Measurements from ENCODE around the gene PRLR. TPM values are rescaled to one million over a fixed set of nuclear protein-coding genes. Genes with fewer than 3 reads are reported as not detected.
A peak's percentile ranks its signal among the peaks of the same experiment; 100 is the strongest.

The PRLR gene
- total and polyA plus RNA-seq, 8 donors = 0.61 to 16.6 (median 8.1) TPM

DNA sequence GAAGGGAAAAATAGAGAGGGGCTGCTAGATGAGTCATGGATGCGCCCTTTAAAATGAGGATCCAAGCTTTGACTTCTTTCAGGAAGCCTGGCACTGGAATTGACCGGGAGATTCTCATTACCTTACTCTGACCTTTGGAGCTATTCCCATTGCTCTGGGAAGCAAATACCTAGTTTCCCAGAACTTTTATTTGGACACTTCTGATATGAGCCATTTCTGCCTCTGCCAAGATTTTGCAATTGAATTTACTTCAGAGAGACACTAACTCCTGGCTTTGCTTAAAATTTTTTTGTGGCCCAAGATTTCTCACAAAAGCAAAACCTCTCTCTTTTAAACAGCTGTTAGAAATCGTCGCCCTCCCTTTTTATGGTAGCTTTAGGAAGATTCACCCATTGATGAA is 166.9 kb downstream of the PRLR start:
- TF ChIP-seq, protein P1, sequence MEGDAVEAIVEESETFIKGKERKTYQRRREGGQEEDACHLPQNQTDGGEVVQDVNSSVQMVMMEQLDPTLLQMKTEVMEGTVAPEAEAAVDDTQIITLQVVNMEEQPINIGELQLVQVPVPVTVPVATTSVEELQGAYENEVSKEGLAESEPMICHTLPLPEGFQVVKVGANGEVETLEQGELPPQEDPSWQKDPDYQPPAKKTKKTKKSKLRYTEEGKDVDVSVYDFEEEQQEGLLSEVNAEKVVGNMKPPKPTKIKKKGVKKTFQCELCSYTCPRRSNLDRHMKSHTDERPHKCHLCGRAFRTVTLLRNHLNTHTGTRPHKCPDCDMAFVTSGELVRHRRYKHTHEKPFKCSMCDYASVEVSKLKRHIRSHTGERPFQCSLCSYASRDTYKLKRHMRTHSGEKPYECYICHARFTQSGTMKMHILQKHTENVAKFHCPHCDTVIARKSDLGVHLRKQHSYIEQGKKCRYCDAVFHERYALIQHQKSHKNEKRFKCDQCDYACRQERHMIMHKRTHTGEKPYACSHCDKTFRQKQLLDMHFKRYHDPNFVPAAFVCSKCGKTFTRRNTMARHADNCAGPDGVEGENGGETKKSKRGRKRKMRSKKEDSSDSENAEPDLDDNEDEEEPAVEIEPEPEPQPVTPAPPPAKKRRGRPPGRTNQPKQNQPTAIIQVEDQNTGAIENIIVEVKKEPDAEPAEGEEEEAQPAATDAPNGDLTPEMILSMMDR (IDR thresholded peaks at IDR 0.05) = no peak
- intact Hi-C loops (cut with DNase I) = no loop called here
- H3K27me3 ChIP-seq = no peaks in the 10 kb centered on the region
- ATAC-seq = peak in 3 of 4 donors; percentile 69 to 78 (median 72)
- no peak for FAIRE-seq
- no peaks in the 10 kb centered on the region for H3K9me3 ChIP-seq
- H3K4me3 ChIP-seq = no peak overlapping the region
- DNase-seq = no peak
- H3K36me3 ChIP-seq = no peaks in the 10 kb centered on the region
- no peak overlapping the region for H3K27ac ChIP-seq
- WGBS, 2 donors = 77 to 82% methylated on average over 4 of the region's 4 CpGs
- H3K4me1 ChIP-seq = no peaks in the 10 kb centered on the region

DNA sequence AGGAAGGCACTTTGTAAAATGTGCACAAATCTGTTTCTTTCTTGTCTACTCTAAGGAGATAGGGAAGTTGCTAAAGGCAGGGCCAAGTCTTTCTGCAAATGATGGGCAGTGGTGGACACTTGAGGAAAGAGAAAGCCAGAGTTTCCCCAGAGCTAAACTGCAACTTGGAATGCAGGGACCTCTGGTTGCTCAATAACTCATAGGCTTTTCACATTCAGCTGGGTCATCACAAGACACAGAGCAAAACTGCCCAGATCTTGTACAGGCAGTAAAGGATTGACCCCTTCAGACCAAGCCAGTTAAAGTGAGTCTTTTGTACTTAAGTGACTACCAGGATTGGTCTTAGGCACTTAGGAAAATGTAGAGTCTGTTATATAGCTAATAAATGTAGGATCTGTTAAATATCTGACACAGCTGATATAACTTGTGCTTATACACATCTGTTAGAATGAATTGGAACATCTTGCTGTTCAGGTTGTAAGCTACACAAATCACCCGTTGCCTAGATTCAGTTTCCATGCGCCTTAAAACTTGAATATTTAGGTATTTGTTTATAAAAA is 169.0 kb downstream of the PRLR start:
- no peak for FAIRE-seq
- intact Hi-C loops (cut with DNase I) = no loop called here
- TF ChIP-seq, protein P1 (IDR thresholded peaks at IDR 0.05) = no peak

DNA sequence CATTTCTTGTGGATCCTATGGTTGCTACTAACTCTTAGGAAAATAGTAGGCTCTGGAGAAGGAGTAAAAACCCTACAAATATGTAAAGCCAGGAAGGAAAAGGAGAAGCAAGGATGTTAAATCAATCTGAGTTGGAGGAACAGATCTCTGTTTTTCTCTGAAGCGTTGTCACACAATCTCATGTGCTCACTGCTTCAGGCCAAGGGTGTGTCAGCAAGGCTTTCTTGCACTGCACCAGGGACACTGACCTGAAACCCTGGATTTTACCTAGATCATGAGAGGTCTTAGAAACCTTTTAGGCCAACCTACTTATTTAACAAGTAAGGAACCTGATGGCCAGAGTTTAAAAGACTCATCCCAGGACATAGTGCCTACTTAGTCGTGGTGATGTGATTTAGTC is 170.1 kb downstream of the PRLR start:
- no peaks in the 10 kb centered on the region for H3K36me3 ChIP-seq
- 90 to 100% methylated on average over 2 of the region's 2 CpGs for WGBS, 2 donors
- ATAC-seq = no peak
- no peak overlapping the region for H3K27ac ChIP-seq
- H3K27me3 ChIP-seq = no peaks in the 10 kb centered on the region
- no peak for FAIRE-seq
- intact Hi-C loops (cut with DNase I) = no loop called here
- no peaks in the 10 kb centered on the region for H3K9me3 ChIP-seq
- TF ChIP-seq, protein P1 (IDR thresholded peaks at IDR 0.05) = no peak
- DNase-seq = no peak
- no peak overlapping the region for H3K4me3 ChIP-seq
- no peaks in the 10 kb centered on the region for H3K4me1 ChIP-seq

More for the DNA sequence above, 169.0 kb downstream of the PRLR start:
- Histone ChIP-seq H3K4me3 (no peak overlapping the region), H3K27me3 (no peaks in the 10 kb centered on the region), H3K9me3 (no peaks in the 10 kb centered on the region), H3K4me1 (no peaks in the 10 kb centered on the region), H3K36me3 (no peaks in the 10 kb centered on the region), H3K27ac (no peak overlapping the region)
- DNase-seq = no peak
- 90 to 93% methylated on average over 2 of the region's 2 CpGs for WGBS, 2 donors
- ATAC-seq = peak in 2 of 4 donors; percentile 41 to 57

DNA sequence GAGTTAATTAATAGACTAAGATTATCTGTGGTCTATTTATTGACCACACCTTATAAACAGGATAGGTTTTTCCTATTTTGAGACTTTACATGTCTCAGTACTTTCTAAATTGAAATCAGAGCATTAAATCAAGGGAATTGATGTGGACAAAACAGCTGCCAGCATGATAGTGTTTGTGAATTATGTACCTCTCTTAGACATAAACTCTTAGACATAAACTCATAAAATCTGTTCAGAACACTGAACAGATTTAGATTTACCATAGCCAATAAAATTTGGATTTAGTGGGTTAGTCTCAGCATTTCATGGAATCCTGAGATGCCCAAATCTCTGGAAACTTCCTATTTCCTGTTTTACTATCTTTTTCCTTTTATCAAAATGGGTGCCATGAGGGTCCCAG is 171.0 kb downstream of the PRLR start:
- Histone ChIP-seq H3K27me3 (no peaks in the 10 kb centered on the region), H3K27ac (no peak overlapping the region), H3K4me1 (no peaks in the 10 kb centered on the region), H3K36me3 (no peaks in the 10 kb centered on the region), H3K4me3 (no peak overlapping the region), H3K9me3 (no peaks in the 10 kb centered on the region)
- intact Hi-C loops (cut with DNase I) = no loop called here
- ATAC-seq (no peak), DNase-seq (no peak), FAIRE-seq (no peak)
- TF ChIP-seq, protein P1 (IDR thresholded peaks at IDR 0.05) = no peak

DNA sequence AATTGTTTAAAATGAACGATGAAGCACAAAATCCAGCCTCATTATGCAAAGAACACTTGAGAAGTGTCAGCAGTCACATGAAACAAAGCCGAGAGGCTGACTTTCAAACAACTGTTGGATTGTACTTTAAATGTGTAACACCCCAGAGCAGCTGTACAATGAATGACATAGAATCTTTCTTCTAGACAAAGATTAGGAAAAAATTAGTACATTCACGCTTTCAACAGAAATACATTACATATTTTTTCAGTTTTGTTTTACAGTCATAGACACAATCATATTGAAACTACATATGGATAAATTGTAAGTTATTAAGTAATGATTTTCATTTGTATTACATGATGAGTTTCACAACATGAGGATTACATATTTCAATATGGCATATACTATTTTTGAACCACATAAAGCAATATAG is 171.9 kb downstream of the PRLR start:
- no peak for FAIRE-seq

More for the DNA sequence above, 171.9 kb downstream of the PRLR start:
- Histone ChIP-seq H3K27ac (no peak overlapping the region), H3K27me3 (no peaks in the 10 kb centered on the region), H3K4me3 (no peak overlapping the region), H3K4me1 (no peaks in the 10 kb centered on the region), H3K9me3 (no peaks in the 10 kb centered on the region), H3K36me3 (no peaks in the 10 kb centered on the region)
- intact Hi-C loops (cut with DNase I) = no loop called here
- no peak for ATAC-seq
- 85 to 89% methylated on average over 3 of the region's 3 CpGs for WGBS, 2 donors
- no peak for DNase-seq
- TF ChIP-seq, protein P1 (IDR thresholded peaks at IDR 0.05) = no peak
